ENCODE measurements around the gene PIMREG. TPM values are rescaled to one million over a fixed set of nuclear protein-coding genes. Genes with fewer than 3 reads are reported as not detected.

PIMREG gene
- total RNA-seq, 1 experiment from 2014 or later, result not detected

- H3K9ac ChIP-seq (ENCODE audit: low read length), result no peak overlapping the region
- no peak overlapping the region for H2AFZ ChIP-seq (ENCODE audit: low read length)
- no peaks in the 10 kb centered on the region for H3K9me3 ChIP-seq (ENCODE audit: low read length)
- no peaks in the 10 kb centered on the region for H3K27me3 ChIP-seq (ENCODE audit: low read length)
- no peaks in the 10 kb centered on the region for H3K9me2 ChIP-seq (replicated peaks; ENCODE audit: insufficient read depth, low read length)
- no peak for DNase-seq
- H3K4me1 ChIP-seq (ENCODE audit: low read length), result peaks cover 55% of the 10 kb centered on the region
- no peaks in the 10 kb centered on the region for H3K36me3 ChIP-seq (ENCODE audit: insufficient read depth, low read length)
- no peak overlapping the region for H3K4me3 ChIP-seq (ENCODE audit: low read length)
- H4K20me1 ChIP-seq (ENCODE audit: insufficient read depth, low read depth, low read length), result no peaks in the 10 kb centered on the region
- no peak overlapping the region for H3K4me2 ChIP-seq (ENCODE audit: low read depth, low read length, poor library complexity, severe bottlenecking)
- no peaks in the 10 kb centered on the region for H3K79me2 ChIP-seq (ENCODE audit: low read length)
- no peak overlapping the region for H3K27ac ChIP-seq (ENCODE audit: low read length)
These were observed 54.8 kb downstream of the PIMREG start for GRCh38 chr17:6498901-6499540.

Other genes with a start within 250 kb of the PIMREG start
- gene AIPL1, start 9.3 kb upstream of the PIMREG start, total RNA-seq (2014; rRNA removed; shearing (Covaris generic); ENCODE audit: low replicate concordance), result not detected in 2 replicates
- 0.04 and 0.43 TPM in 2 replicates for gene PITPNM3, start 112.1 kb downstream of the PIMREG start, total RNA-seq (2014; rRNA removed; shearing (Covaris generic); ENCODE audit: low replicate concordance)
- 13.7 and 30.5 TPM in 2 replicates for gene KIAA0753, start 196.3 kb downstream of the PIMREG start, total RNA-seq (2014; rRNA removed; shearing (Covaris generic); ENCODE audit: low replicate concordance)
- gene TXNDC17, start 196.6 kb downstream of the PIMREG start, total RNA-seq (2014; rRNA removed; shearing (Covaris generic); ENCODE audit: low replicate concordance), result 75.4 and 83.2 TPM in 2 replicates
- gene MED31, start 207.2 kb downstream of the PIMREG start, total RNA-seq (2014; rRNA removed; shearing (Covaris generic); ENCODE audit: low replicate concordance), result 11.0 and 45.3 TPM in 2 replicates
- 0.18 TPM in 1 of 2 replicates, not detected in the other for gene C17orf100, start 207.3 kb downstream of the PIMREG start, total RNA-seq (2014; rRNA removed; shearing (Covaris generic); ENCODE audit: low replicate concordance)

Measured in Karpas-422 (cell line).